22Rv1 (cell line): ENCODE results near the gene SPN.
"Not testable (repeated sequence)": the region's sequence is repeated elsewhere in the genome, so short reads cannot be mapped to it uniquely, and the experiment has no call there.

Source experiments
- ZFX ChIP-seq: fragments of 450-650 bp; IDR thresholded peaks from 2 replicates; pipeline ENCODE4 v1.6.1; 2017; ENCODE audit warnings: antibody characterized with exemption, borderline replicate concordance
- TF ChIP-seq, protein P1 (sequence below): fragments of 450-650 bp; IDR thresholded peaks from 2 replicates; pipeline ENCODE4 v1.5.1; 2017; ENCODE audit warnings: mild to moderate bottlenecking

DNA sequence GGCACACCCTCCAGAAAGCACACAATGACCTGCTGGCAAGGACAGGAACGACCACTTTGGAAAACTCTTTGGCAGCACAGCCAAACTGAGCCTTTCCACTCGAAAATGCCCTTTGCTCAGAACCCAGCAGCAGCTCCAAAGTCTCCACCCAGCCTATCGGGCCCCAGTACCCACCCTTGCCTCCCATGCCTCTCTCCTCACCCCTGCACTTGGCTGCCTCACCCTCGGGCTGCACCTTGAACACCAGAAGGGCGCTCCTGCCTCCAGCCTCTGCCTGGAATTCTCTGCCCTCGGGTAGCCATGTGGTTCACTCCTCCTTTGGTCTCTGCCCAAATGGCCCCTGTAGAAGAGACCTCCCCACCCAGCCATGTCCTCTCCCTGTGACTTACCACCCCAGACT lies 46.9 kb upstream of the SPN start:
- TF ChIP-seq, protein P1, sequence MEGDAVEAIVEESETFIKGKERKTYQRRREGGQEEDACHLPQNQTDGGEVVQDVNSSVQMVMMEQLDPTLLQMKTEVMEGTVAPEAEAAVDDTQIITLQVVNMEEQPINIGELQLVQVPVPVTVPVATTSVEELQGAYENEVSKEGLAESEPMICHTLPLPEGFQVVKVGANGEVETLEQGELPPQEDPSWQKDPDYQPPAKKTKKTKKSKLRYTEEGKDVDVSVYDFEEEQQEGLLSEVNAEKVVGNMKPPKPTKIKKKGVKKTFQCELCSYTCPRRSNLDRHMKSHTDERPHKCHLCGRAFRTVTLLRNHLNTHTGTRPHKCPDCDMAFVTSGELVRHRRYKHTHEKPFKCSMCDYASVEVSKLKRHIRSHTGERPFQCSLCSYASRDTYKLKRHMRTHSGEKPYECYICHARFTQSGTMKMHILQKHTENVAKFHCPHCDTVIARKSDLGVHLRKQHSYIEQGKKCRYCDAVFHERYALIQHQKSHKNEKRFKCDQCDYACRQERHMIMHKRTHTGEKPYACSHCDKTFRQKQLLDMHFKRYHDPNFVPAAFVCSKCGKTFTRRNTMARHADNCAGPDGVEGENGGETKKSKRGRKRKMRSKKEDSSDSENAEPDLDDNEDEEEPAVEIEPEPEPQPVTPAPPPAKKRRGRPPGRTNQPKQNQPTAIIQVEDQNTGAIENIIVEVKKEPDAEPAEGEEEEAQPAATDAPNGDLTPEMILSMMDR: not testable (repeated sequence)
- TF ChIP-seq ZFX: not testable (repeated sequence)
